GM10248 (cell line): ENCODE results near the gene TMEM108.

Experiments used
- CTCF ChIA-PET: fragments of 300-600 bp; sonication (Branson Sonifier 250); formaldehyde crosslinking; extraction: SDS; loops from one replicate; lab custom pipeline; 2021; ENCODE audit warnings: antibody characterized with exemption; lab: Yijun Ruan, JAX
- POLR2A ChIA-PET: fragments of 350-650 bp; sonication (Branson Sonifier 250); formaldehyde crosslinking; extraction: SDS; loops from one replicate; lab custom pipeline; 2020; ENCODE audit warnings: antibody characterized with exemption; lab: Yijun Ruan, JAX
- DNase-seq: peaks from one replicate; pipeline ENCODE4 v3.0.0; 2012; ENCODE audit errors: extremely low spot score
- TF ChIP-seq, protein P1 (sequence below): IDR thresholded peaks from 2 replicates; pipeline ENCODE4 v1.5.1; 2012; ENCODE audit warnings: mild to moderate bottlenecking, low read depth; ENCODE audit errors: extremely low read depth, missing control alignments, control extremely low read depth

TMEM108 gene

GRCh38 chr3:133159498-133160475 lies 121.6 kb downstream of the TMEM108 start:
- ChIA-PET CTCF (no interaction called here), POLR2A (no interaction called here)
- DNase-seq = no peak
- TF ChIP-seq, protein P1, sequence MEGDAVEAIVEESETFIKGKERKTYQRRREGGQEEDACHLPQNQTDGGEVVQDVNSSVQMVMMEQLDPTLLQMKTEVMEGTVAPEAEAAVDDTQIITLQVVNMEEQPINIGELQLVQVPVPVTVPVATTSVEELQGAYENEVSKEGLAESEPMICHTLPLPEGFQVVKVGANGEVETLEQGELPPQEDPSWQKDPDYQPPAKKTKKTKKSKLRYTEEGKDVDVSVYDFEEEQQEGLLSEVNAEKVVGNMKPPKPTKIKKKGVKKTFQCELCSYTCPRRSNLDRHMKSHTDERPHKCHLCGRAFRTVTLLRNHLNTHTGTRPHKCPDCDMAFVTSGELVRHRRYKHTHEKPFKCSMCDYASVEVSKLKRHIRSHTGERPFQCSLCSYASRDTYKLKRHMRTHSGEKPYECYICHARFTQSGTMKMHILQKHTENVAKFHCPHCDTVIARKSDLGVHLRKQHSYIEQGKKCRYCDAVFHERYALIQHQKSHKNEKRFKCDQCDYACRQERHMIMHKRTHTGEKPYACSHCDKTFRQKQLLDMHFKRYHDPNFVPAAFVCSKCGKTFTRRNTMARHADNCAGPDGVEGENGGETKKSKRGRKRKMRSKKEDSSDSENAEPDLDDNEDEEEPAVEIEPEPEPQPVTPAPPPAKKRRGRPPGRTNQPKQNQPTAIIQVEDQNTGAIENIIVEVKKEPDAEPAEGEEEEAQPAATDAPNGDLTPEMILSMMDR = no peak

GRCh38 chr3:133161656-133162055 lies 123.5 kb downstream of the TMEM108 start:
- CTCF ChIA-PET = no interaction called here
- POLR2A ChIA-PET = no interaction called here
- DNase-seq = no peak
- TF ChIP-seq, protein P1 = no peak

DNA sequence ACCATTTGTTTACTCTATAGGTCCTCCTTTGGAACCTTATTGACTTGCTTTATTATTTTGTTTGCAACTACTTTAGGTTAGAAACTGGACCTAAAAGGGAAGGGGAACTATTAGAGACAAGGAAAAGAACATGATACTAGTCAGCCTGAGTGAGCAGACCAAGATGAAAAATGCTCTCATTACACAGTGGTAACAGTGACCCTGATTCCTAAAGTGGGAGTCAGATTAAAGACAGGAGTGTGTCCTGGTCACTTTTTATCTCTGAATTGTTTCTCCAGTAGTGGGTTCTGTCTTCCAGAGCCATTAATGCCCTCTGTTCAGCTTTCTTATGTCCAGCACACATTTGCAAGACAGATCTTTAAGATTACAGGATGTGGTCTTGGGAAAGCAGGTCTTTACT lies 124.1 kb downstream of the TMEM108 start:
- DNase-seq = no peak
- POLR2A ChIA-PET = no interaction called here
- TF ChIP-seq, protein P1 = no peak
- CTCF ChIA-PET = interaction anchor here (1.0 kb wide), 1 partner anchor 52 kb away, joined by 3 read pairs; no protein-coding TSS in a partner anchor

- TF ChIP-seq, protein P1 = no peak
- ChIA-PET CTCF (interaction anchor here (1.0 kb wide), 1 partner anchor 51 kb away, joined by 3 read pairs; no protein-coding TSS in a partner anchor), POLR2A (no interaction called here)
- DNase-seq = no peak
Observed at GRCh38 chr3:133162670-133163305, 124.6 kb downstream of the TMEM108 start.

GRCh38 chr3:133167340-133168024 lies 129.3 kb downstream of the TMEM108 start:
- TF ChIP-seq, protein P1 = no peak
- CTCF ChIA-PET = no interaction called here
- POLR2A ChIA-PET = no interaction called here
- no peak for DNase-seq

DNA sequence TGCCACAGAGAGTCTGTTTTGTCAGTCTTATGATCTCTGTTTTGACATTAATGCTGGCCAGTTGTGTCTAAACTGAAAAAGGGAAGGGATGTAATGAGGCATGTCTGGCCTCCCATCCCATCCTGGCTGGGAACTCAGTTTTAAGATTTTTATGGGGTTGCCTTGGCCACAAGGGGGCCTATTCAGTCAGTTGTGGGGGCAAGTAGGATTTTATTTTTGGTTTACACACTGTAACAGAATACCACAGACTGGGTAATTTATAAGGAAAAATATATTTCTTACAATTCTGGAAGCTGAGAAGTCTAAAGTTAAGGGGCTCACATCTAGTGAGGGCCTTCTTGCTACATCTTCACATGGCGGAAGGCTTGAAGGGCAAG lies 129.8 kb downstream of the TMEM108 start:
- ChIA-PET POLR2A (no interaction called here), CTCF (interaction anchor here (1.9 kb wide), 1 partner anchor 19 kb away, joined by 8 read pairs; no protein-coding TSS in a partner anchor)
- TF ChIP-seq, protein P1 = no peak
- DNase-seq = no peak
